COLO829 (cell line): Measurements from ENCODE around the gene MAGOH.
"Not testable (repeated sequence)": the region's sequence is repeated elsewhere in the genome, so short reads cannot be mapped to it uniquely, and the experiment has no call there.

Source experiments
- DNase-seq: peaks from one replicate; pipeline ENCODE4 v3.0.0; 2012; ENCODE audit warnings: low spot score

Gene MAGOH

DNA sequence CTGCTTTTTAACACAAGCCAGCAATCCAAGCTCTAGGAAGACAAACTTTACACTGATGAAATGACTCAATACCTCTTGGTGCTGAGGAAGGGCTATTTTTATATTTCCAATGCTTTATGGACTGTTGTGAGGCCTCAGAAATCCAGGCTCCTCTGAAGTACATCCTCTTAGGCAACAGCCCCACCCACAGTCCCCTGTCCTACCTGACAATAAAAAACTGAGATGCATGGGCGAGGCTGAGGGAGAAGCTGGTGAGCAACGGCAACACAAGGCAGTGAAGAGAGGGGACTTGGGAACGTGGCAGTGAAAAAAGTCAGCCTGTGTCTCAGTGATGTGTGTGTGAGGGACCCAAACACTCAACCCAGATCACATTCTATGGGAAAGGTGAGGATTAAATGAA lies 51.8 kb downstream of the MAGOH start:
- DNase-seq, result no peak

DNA sequence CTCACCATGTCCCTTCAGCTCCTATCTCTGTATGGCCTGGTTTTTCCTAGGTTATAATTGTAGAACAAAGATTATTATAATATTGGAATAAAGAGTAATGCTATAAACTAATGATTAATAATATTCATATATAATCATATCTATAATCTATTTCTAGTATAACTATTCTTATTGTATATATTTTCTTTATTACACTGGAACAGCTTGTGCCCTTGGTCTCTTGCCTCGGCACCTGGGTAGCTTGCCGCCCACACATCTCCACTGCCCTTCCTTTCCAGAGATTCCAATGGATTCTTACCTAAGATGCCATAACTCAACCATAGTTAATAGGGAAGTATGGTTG lies 52.4 kb downstream of the MAGOH start:
- DNase-seq, result not testable (repeated sequence)

DNA sequence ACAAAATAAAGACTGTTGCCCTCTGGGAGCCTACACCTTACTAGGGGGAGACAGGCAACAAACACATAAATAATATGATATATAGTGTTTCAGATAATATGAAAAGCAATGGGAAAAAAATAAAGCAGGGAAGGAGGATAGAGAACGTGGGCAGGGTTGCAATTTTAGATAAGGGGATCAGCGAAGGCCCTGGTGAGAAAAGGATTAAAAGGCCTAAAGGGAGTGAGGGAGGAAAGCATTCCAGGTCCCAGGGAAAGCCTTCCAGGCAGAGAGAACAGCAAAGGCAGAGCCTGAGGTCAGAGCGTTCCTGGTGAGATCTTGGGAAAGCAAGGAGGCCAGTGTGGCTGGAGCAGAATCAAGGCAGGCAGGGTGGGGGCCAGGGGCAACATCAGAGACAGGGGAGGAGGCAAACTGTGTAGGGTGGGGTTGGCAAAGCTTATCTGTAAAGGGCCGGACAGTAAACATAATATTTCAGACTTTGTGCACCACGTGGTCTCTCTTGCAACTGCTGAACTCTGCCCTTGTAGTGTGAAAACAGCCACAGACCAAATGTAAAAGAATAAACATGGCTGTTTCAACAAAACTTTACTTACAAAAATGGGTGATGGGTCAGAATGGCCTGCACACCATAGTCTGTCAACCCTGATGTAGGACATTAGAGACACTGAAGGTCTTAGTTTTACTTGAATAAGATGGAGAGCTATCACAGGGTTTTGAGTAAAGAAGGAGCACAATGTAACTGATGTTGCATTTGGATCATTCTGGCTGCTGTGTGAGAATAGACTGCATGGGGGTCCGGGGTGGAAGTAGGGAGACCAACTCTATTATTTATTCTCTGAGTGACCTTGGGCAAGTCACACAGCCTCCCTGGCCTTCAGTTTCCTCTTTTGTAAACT lies 55.0 kb downstream of the MAGOH start:
- DNase-seq, result no peak

DNA sequence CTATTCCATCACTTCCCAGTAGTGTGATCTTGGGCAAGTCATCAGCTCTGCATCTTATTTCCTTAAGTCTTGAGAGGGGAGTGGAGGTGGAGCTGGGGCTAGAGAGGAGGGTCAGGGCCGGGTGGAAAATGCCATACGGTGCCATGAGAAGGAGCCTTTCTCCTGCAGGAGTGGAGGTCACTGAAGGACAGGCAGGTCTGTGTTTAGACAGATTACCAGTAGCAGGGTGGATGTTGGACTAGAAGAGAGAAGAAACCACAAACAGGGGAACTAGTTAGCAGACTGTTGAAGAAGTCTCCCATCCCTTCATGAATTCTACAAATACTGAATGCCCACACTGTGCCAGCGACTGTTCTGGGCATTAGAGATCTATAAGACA lies 55.6 kb downstream of the MAGOH start:
- DNase-seq, result no peak

DNA sequence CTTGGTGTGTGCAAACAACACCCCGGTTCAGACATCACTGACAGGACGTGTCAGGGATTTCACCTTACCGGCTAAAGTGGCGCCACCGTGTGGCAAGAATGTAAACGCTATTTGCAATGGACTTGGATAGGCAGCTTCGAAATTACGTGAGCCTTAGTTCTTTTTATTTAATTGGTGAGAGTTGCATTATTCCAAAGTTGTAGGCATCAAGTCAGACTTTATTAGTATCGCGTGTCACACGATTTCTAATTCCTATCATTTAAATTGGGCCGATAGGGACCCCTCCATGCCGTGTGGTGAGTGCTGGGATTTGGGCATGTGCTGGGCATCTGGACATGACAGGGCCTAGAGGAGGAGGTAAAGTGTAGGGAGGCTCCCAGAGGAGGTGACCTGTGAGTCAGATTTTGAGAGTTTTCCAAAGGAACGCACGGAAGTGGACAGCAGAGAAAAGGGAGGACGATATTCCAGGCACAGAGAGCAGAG lies 56.2 kb downstream of the MAGOH start:
- peak; percentile 75 for DNase-seq

DNA sequence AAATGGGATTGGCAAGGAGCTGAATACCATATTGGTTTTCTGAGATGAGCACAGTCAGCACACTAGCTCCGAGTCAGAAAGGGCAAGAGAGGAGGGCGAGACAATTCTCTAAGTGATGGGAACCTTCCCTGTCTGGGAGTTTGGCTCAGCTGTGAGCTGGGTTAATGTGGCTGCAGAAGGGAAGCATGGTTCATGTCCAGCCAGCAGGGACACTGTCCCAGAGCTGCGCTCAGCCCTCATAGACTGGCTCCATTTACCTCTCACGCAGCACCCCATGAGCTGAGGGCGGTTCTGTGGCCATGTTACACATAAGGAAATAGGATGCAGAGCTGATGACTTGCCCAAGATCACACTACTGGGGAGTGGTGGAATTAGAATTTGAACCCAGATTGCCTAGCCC lies 57.4 kb downstream of the MAGOH start:
- no peak for DNase-seq

DNA sequence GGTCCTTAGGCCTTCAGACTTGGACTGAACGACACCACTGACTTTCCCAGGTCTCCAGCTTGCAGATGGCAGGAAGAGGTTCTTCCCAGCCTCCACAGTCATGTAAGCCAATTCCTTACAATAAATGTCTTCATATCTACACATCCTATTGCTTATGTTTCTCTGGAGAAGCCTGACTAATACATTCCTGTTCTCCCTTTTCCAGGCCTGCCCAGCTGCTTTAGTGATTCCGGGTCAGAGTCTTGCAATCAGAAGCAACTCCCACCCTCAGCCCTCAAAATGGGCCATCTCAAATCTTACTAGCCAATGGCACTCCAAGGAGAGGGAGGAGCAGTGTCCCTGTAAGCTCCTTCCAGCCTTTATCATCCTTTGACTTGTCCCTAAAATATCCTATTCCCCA lies 58.1 kb downstream of the MAGOH start:
- DNase-seq, result no peak
